Measurements from ENCODE around the gene LHFPL6.

GRCh38 chr13:39432196-39432595 is 170.8 kb downstream of the LHFPL6 start:
- no peak for TF ChIP-seq CTCF (IDR thresholded peaks at IDR 0.05)
- no peak for TF ChIP-seq POLR2A (IDR thresholded peaks at IDR 0.05)
- TF ChIP-seq EP300 (IDR thresholded peaks at IDR 0.05): no peak
